HG02798 (cell line): ENCODE data around the gene RRP1.
A peak's percentile ranks its signal among the peaks of the same experiment; 100 is the strongest.

Experiments
- ATAC-seq: cut with Tn5 transposase; IDR thresholded peaks from one replicate; pipeline ENCODE4 v1.9.1; 2021; ENCODE audit warnings: mild to moderate bottlenecking; ENCODE audit not compliant: unreplicated experiment, poor library complexity

Gene RRP1

GRCh38 chr21:43774163-43774562, 15.2 kb upstream of the RRP1 start:
- no peak for ATAC-seq

GRCh38 chr21:43775190-43775589, 14.2 kb upstream of the RRP1 start:
- no peak for ATAC-seq

GRCh38 chr21:43775795-43776430, 13.5 kb upstream of the RRP1 start, which contains the start of gene CSTB:
Gene CSTB, minus strand, starts transcription at chr21:43776308. Its CDS starts 39 bp downstream, at chr21:43776269.
- ATAC-seq, result peak; percentile 64

GRCh38 chr21:43777953-43778352, 11.4 kb upstream of the RRP1 start:
- ATAC-seq, result no peak

- ATAC-seq, result no peak
These were observed 10.7 kb upstream of the RRP1 start for GRCh38 chr21:43778469-43779335.

GRCh38 chr21:43779660-43780059, 9.7 kb upstream of the RRP1 start:
- no peak for ATAC-seq

GRCh38 chr21:43781846-43782245, 7.5 kb upstream of the RRP1 start:
- no peak for ATAC-seq

GRCh38 chr21:43782431-43783097, 6.8 kb upstream of the RRP1 start:
- ATAC-seq, result no peak

- no peak for ATAC-seq
These were observed 6.2 kb upstream of the RRP1 start for GRCh38 chr21:43783098-43783700.

- ATAC-seq, result no peak
These were observed 4.2 kb upstream of the RRP1 start for GRCh38 chr21:43785134-43785533.

- ATAC-seq, result no peak
These were observed 3.0 kb upstream of the RRP1 start for GRCh38 chr21:43786300-43786806.

GRCh38 chr21:43786807-43787440, 2.5 kb upstream of the RRP1 start:
- no peak for ATAC-seq

GRCh38 chr21:43790010-43790524, 690 bp downstream of the RRP1 start:
- no peak for ATAC-seq

- ATAC-seq, result no peak
These were observed 3.0 kb downstream of the RRP1 start for GRCh38 chr21:43792406-43792805.

- ATAC-seq, result no peak
These were observed 3.9 kb downstream of the RRP1 start for GRCh38 chr21:43793243-43793642.

- ATAC-seq, result no peak
These were observed 4.9 kb downstream of the RRP1 start for GRCh38 chr21:43794311-43794710.

GRCh38 chr21:43794857-43795256, 5.5 kb downstream of the RRP1 start:
- ATAC-seq, result no peak

- no peak for ATAC-seq
These were observed 8.0 kb downstream of the RRP1 start for GRCh38 chr21:43797415-43797814.

GRCh38 chr21:43797925-43798715, 8.7 kb downstream of the RRP1 start:
- ATAC-seq, result no peak
